Hematopoietic multipotent progenitor cell treated with erythropoietin and hydrocortisone succinate and interleukin-3 and kit ligand, for 6 days (in vitro differentiated cells): ENCODE data around the gene PIGZ.
A peak's percentile ranks its signal among the peaks of the same experiment; 100 is the strongest.
"Not testable (repeated sequence)": the region's sequence is repeated elsewhere in the genome, so short reads cannot be mapped to it uniquely, and the experiment has no call there.

ENCODE experiments used
- DNase-seq: peaks from one replicate; pipeline ENCODE4 v3.0.0-alpha.2; 2015

The PIGZ gene

DNA sequence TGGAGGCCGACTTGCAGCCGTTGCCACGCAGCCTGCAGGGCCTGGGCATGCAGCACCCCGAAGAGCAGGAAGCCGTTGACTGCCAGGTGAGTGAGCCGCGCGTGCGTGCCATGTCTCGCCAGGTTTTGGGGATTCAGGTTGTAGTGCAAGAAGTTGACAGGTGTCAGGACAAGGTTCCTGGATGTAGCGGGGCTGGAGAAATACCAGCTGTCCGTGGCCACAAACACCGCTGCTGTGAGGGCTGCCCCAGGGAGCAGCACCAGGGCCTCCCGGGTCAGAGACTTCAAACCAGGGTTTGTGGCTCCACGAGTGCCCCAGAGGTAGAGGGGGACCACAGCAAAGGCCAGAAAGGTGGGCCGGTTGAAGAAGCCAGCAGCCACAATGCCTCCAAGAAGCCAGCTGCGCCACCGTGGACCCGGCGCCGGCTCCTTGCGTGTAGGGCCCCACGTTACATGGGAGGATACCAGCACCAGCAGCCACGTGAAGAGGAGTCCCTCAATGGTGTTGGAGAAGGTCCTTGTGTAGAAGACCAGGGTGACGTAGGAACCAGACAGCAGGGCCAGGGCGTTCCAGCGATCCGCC lies 20.7 kb downstream of the PIGZ start:
- no peak for DNase-seq

- DNase-seq, result peak; percentile 38
Measured at GRCh38 chr3:196947136-196947859, 21.3 kb downstream of the PIGZ start.

- DNase-seq, result not testable (repeated sequence)
Measured at GRCh38 chr3:196944037-196944790, 24.4 kb downstream of the PIGZ start.

GRCh38 chr3:196942915-196943277 lies 25.7 kb downstream of the PIGZ start:
- peak; percentile 39 for DNase-seq

GRCh38 chr3:196942226-196942914 lies 26.3 kb downstream of the PIGZ start, which contains the start of gene NCBP2:
Gene NCBP2 (minus strand): TSS chr3:196942528. CDS start chr3:196942503, 25 bp downstream.
- DNase-seq, result peak; percentile 98

- DNase-seq, result peak; percentile 71
Measured at GRCh38 chr3:196941729-196942225, 26.9 kb downstream of the PIGZ start.

- DNase-seq, result no peak
Measured at GRCh38 chr3:196938576-196938975, 30.1 kb downstream of the PIGZ start.

GRCh38 chr3:196938124-196938523 lies 30.5 kb downstream of the PIGZ start:
- no peak for DNase-seq

DNA sequence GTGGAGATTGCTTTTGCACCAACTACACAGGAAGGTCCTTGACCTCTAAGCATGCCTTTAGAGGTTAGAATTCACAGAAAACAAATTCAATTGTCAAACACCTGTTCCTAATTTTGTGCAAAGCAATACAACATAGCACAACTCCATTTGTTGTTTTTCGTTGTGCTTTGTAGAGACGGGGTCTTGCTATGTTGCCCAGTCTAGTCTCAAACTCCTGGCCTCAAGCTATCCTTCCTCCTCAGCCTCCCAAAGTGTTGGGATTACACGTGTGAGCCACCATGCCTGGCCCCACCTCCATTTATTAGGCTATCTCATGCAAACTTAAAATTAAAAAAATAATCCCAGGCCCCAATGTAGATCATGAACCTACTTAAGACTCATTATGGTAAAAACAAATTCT lies 32.3 kb downstream of the PIGZ start:
- no peak for DNase-seq

DNA sequence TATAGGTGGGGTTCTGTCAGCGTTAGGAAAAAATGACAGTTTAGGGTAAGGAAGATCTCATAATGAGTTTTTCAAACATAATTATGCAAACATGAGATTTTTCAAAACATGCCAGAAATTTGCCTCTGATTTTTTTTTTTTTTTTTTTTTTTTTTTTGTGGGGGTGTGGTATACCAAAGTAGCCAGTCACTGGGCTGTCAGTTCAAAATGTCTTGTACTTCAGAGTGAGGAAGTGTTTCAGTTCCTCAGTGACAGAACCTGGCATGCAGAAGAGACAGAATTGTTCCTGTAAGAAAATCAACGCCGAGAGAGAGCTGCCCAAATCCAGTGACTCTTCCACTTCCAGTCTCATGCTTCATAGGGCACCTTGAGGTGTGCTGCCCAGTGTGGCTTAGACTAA lies 36.0 kb downstream of the PIGZ start:
- DNase-seq, result no peak

GRCh38 chr3:196931828-196932587 lies 36.6 kb downstream of the PIGZ start:
- DNase-seq, result no peak

- DNase-seq, result no peak
Measured at GRCh38 chr3:196931157-196931556, 37.5 kb downstream of the PIGZ start.

DNA sequence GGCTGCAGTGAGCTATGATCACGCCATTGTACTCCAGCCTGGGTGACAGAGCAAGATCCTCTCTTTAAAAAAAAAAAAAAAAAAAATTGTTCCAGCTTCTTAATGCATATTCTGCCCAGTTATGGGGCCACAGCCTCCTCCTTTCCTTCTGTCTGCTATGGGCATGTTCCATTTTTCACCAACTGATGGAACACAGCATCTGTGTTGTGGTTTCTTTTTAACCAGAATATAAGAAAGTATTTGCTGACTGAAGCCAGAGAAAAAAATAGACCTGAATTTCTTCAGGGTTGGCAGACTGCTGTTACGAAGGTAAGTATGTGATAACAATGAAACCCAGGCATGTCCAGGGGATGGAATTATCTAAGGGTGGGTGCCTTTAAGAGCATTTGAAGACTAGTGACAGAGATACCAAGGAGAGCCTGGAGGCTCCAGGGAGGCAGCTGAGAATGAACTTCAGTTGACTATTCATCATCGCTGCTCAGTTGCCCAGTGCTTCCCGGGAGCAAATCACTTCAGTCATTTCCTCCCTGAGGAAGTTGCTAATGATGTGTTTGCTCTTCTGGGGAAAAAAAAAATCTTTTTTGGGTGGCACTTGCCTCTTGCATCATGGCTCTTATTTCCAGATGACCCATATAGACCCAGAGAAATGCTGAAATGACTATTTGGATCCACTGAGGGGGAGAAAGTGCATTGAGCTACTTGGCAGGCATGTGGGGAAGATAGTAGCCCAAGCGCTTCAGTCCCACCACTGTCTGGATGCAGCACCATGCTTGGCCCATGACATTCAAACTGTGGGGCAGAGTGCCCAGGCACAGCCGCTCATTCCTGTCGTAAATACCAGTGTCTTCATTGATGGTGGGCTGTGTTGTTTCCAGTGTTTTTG lies 40.8 kb downstream of the PIGZ start:
- DNase-seq, result no peak

DNA sequence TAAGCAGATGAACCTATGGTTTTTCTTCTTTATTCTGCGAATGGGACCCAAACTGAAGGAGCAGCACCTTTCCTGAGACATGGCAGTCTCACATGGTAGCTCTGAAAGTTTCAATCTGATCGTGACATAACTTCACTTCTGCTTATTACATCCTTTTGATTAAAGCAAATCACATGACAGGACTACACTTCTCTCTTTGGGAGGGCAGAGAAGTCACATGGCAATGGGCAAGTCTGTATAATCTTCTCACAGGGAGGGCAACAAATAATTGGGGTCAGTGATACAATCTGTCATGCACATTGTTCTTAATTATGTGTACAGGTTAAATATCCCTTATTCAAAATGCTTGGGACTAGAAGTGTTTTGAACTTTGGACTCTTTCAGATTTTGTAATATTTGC lies 47.9 kb downstream of the PIGZ start:
- peak; percentile 31 for DNase-seq

DNA sequence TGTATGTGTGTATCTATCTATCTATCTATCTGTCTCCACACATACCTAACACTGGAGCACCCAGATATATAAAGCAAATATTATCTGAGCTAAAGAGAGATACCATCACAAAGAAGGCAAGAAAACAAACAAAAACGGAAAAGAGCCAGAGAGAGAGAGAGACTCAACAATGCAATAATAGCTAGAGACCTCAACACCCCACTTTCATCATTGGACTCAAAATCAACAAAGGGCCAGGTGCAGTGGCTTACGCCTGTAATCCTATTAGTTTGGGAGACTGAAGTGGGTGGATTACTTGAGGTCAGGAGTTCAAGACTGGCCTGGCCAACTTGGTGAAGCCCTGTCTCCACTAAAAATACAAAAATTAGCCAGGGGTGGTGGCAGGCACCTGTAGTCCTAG lies 49.7 kb downstream of the PIGZ start:
- no peak for DNase-seq

GRCh38 chr3:196916995-196917394 lies 51.6 kb downstream of the PIGZ start:
- DNase-seq, result no peak

- no peak for DNase-seq
Measured at GRCh38 chr3:196916221-196916620, 52.4 kb downstream of the PIGZ start.

GRCh38 chr3:196915375-196915774 lies 53.3 kb downstream of the PIGZ start:
- no peak for DNase-seq

DNA sequence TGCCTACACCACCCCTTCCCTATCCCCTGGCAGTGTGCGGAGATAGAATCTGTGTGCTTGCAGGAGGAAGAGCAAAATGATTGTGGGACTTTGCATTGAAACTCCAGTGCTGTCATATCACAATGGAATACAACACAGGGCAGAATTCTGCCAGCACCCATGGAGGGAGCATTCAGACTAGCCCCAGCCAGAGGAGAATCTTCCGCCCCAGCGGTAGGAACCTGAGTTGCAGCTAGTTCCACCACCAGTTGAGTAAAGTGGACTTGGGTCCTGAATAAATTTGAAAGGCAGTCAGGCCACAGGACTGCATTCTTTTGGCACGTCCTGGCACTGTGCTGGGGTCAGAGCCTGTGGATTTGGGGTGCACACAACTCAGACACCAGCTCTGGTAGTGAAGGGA lies 53.8 kb downstream of the PIGZ start:
- no peak for DNase-seq

GRCh38 chr3:196903740-196904139 lies 64.9 kb downstream of the PIGZ start:
- DNase-seq, result no peak

- no peak for DNase-seq
Measured at GRCh38 chr3:196902296-196902695, 66.3 kb downstream of the PIGZ start.
